Central memory CD8-positive, alpha-beta T cell (primary cell): ENCODE measurements around the gene ZNF14.
"Not testable (repeated sequence)": the region's sequence is repeated elsewhere in the genome, so short reads cannot be mapped to it uniquely, and the experiment has no call there.

Experiments used
- ATAC-seq: fragments of 150-1000 bp; cut with Tn5 transposase; replicated peaks from 2 replicates; pipeline ENCODE4 v1.10.0; 2022; ENCODE audit warnings: mild to moderate bottlenecking, moderate FRiP score, moderate number of reproducible peaks; ENCODE audit not compliant: poor library complexity, severe bottlenecking; ENCODE audit errors: extremely low read depth
- DNase-seq, 2 donors: peaks; one replicate each; pipeline ENCODE4 v3.0.0; 2021; ENCODE audit warnings: low spot score in 2 of 2
- H3K27ac Mint-ChIP-seq: one replicate; pipeline ENCODE4 v1.8.0; 2022; ENCODE audit warnings: low read depth, mild to moderate bottlenecking, moderate library complexity, mixed read lengths
- H3K27me3 Mint-ChIP-seq: one replicate; pipeline ENCODE4 v1.8.0; 2022; ENCODE audit warnings: mixed read lengths
- H3K36me3 Mint-ChIP-seq: one replicate; pipeline ENCODE4 v1.8.0; 2022; ENCODE audit warnings: mild to moderate bottlenecking, moderate library complexity, mixed read lengths; ENCODE audit not compliant: insufficient read depth
- H3K4me1 Mint-ChIP-seq: one replicate; pipeline ENCODE4 v1.8.0; 2022; ENCODE audit warnings: mixed read lengths
- H3K4me3 Mint-ChIP-seq: one replicate; pipeline ENCODE4 v1.8.0; 2022; ENCODE audit warnings: mild to moderate bottlenecking, moderate library complexity, mixed read lengths
- H3K9me3 Mint-ChIP-seq: one replicate; pipeline ENCODE4 v1.8.0; 2022; ENCODE audit warnings: mixed read lengths

The ZNF14 gene

DNA sequence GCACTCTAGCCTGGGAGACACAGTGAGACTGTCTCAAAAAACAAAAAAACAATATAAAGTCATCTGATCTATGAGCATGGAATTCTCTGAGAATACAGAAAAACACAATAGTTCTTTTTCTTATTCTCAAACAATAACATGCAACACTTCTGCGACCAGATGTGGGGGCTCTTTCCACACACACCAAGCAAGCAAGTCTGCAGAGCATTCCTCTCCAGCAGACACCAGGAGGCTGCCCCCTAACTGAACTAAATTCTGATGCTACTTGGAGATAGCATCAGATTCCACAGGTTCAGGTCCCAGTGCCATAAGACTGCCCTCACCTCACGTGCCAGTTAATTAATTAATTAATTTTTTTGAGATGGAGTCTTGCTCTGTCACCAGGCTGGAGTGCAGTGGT is 36.5 kb downstream of the ZNF14 start:
- Mint-ChIP-seq H3K4me1 (no peaks in the 10 kb centered on the region), H3K9me3 (no peaks in the 10 kb centered on the region), H3K36me3 (peaks cover 2% of the 10 kb centered on the region), H3K27me3 (no peaks in the 10 kb centered on the region), H3K27ac (no peak overlapping the region), H3K4me3 (no peak overlapping the region)
- no peak for DNase-seq
- no peak for ATAC-seq

DNA sequence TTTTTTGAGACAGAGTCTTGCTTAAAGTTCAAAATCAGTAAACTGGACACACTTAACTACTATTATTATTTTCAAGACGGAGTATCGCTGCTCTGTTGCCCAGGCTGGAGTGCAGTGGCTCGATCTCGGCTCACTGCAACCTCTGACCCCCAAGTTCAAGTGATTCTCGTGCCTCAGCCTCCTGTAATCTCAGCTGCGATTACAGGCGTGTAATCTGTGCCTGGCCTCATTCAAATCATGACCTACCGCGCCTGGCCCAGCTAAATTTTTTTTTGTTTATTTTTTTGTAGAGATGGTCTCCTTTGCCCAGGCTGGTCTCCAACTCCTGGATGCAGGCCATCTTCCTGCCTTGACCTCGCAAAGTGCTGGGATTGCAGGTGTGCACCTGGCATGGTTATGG is 41.2 kb downstream of the ZNF14 start:
- H3K4me1 Mint-ChIP-seq: no peaks in the 10 kb centered on the region
- ATAC-seq (no peak), DNase-seq (no peak)
- H3K9me3 Mint-ChIP-seq: no peaks in the 10 kb centered on the region
- no peak overlapping the region for H3K27ac Mint-ChIP-seq
- no peaks in the 10 kb centered on the region for H3K27me3 Mint-ChIP-seq
- H3K4me3 Mint-ChIP-seq: no peak overlapping the region
- peaks cover 3% of the 10 kb centered on the region for H3K36me3 Mint-ChIP-seq

DNA sequence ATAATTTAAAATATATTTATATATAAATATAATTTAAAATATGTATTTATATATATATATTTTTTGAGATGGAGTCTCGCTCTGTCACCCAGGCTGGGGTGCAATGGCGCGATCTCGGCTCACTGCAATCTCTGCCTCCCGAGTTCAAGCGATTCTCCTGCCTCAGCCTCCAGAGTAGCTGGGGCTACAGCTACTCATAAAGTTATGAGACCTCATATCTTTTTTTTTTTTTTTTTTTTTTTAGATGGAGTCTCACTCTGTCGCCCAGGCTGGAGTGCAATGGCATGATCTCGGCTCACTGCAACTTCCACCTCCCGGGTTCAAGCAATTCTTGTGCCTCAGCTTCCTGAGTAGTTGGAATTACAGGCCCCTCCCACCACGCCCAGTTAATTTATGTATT is 43.9 kb downstream of the ZNF14 start:
- not testable (repeated sequence) for H3K27me3 Mint-ChIP-seq, H3K9me3 Mint-ChIP-seq, H3K36me3 Mint-ChIP-seq, DNase-seq, ATAC-seq, H3K4me1 Mint-ChIP-seq, H3K4me3 Mint-ChIP-seq, H3K27ac Mint-ChIP-seq

DNA sequence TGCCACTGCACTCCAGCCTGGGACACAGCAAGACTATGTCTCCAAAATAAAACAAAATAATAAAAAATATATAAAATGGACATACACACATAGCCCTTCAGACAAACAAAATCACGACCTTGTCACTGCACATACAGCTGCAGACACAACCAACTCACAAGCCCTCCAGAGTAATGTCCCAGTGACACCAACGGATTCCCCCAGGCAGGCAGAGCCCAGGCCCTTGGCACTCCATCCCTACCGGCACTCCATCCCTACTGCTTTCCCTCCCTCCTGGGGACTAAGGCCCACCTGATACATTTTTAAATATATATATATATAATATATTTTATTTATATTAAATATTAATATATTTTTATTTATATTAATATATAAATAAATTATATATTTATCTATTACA is 45.8 kb downstream of the ZNF14 start:
- no peaks in the 10 kb centered on the region for H3K27me3 Mint-ChIP-seq
- DNase-seq (no peak), ATAC-seq (no peak)
- H3K4me1 Mint-ChIP-seq: peaks cover 10% of the 10 kb centered on the region
- no peak overlapping the region for H3K4me3 Mint-ChIP-seq
- peaks cover 6% of the 10 kb centered on the region for H3K9me3 Mint-ChIP-seq
- H3K36me3 Mint-ChIP-seq: peaks cover 9% of the 10 kb centered on the region
- H3K27ac Mint-ChIP-seq: no peak overlapping the region

DNA sequence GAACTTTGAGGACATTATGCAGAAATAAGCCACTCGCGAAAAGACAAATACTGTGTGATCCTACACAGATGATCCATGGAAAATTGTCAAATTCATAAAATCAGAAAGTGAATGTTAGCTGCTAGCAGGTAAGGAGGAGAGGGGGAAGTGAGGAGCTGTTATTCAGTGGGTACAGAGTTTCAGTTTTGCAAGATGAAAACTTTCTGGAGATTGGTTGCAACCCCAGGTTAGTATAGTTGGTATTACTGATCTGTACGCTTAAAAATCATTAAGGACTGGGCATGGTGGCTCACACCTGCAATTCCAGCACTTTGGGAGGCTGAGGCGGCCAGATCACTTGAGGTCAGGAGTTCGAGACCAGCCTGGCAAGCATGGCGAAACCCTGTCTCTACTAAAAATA is 46.3 kb downstream of the ZNF14 start:
- peaks cover 6% of the 10 kb centered on the region for H3K9me3 Mint-ChIP-seq
- no peak for DNase-seq
- no peaks in the 10 kb centered on the region for H3K27me3 Mint-ChIP-seq
- no peak overlapping the region for H3K27ac Mint-ChIP-seq
- peaks cover 10% of the 10 kb centered on the region for H3K4me1 Mint-ChIP-seq
- no peak for ATAC-seq
- H3K36me3 Mint-ChIP-seq: peaks cover 9% of the 10 kb centered on the region
- no peak overlapping the region for H3K4me3 Mint-ChIP-seq

DNA sequence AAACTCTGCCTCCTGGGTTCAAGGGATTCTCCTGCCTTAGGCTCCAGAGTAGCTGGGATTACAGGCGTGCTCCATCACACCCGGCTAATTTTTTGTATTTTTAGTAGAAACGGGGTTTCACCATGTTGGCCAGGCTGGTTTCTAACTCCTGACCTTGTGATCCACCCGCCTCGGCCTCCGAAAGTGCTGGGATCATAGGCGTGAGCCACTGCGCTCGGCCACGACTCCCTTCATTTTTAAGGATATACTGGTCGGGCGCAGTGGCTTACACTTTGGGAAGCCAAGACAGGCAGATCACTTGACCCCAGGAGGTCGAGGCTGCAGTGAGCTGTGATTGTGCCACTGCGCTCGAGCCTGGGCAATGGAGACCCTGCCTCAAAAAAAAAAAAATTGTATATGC is 46.8 kb downstream of the ZNF14 start:
- H3K27me3 Mint-ChIP-seq, H3K4me1 Mint-ChIP-seq, H3K9me3 Mint-ChIP-seq, DNase-seq, H3K27ac Mint-ChIP-seq, H3K4me3 Mint-ChIP-seq, ATAC-seq: not testable (repeated sequence)
- peaks cover 12% of the 10 kb centered on the region for H3K36me3 Mint-ChIP-seq

DNA sequence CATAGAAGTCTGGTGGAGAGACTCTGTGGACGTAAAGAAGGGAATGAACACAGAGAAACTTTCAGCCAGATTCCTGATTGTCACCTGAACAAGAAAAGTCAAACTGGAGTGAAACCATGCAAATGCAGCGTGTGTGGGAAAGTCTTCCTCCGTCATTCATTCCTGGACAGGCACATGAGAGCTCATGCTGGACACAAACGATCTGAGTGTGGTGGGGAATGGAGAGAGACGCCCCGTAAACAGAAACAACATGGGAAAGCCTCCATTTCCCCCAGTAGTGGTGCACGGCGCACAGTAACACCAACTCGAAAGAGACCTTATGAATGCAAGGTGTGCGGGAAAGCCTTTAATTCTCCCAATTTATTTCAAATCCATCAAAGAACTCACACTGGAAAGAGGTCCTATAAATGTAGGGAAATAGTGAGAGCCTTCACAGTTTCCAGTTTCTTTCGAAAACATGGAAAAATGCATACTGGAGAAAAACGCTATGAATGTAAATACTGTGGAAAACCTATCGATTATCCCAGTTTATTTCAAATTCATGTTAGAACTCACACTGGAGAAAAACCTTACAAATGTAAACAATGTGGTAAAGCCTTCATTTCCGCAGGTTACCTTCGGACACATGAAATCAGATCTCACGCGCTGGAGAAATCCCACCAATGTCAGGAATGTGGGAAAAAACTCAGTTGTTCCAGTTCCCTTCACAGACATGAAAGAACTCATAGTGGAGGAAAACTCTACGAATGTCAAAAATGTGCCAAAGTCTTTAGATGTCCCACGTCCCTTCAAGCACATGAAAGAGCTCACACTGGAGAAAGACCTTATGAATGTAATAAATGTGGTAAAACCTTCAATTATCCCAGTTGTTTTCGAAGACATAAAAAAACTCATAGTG is 53.5 kb downstream of the ZNF14 start:
- H3K4me3 Mint-ChIP-seq: no peak overlapping the region
- H3K27ac Mint-ChIP-seq: no peak overlapping the region

DNA sequence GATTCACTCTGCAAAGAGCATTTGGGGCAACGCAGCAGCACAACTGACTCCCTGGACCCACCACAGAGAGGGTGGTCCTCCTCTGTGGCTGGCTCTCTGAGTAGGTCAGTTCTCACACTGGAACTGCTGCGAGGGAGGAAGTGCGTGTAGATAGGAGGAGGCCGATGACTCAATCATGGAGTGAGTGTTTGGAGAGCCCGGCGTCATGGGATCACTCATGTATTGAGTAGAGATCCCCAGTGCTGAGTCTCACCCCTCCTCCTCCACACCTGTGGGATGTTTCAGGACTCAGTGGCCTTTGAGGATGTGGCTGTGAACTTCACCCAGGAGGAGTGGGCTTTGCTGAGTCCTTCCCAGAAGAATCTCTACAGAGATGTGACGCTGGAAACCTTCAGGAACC is 55.3 kb downstream of the ZNF14 start:
- no peaks in the 10 kb centered on the region for H3K9me3 Mint-ChIP-seq
- H3K4me3 Mint-ChIP-seq: no peak overlapping the region
- H3K27me3 Mint-ChIP-seq: no peaks in the 10 kb centered on the region
- ATAC-seq: no peak
- H3K27ac Mint-ChIP-seq: no peak overlapping the region
- peaks cover 79% of the 10 kb centered on the region for H3K36me3 Mint-ChIP-seq
- DNase-seq: no peak
- H3K4me1 Mint-ChIP-seq: peaks cover 31% of the 10 kb centered on the region

More for the DNA sequence above, 53.5 kb downstream of the ZNF14 start:
- ATAC-seq (no peak), DNase-seq (no peak)
- no peaks in the 10 kb centered on the region for H3K27me3 Mint-ChIP-seq
- peaks cover under 1% of the 10 kb centered on the region for H3K9me3 Mint-ChIP-seq
- H3K4me1 Mint-ChIP-seq: peaks cover 35% of the 10 kb centered on the region
- peaks cover 67% of the 10 kb centered on the region for H3K36me3 Mint-ChIP-seq

DNA sequence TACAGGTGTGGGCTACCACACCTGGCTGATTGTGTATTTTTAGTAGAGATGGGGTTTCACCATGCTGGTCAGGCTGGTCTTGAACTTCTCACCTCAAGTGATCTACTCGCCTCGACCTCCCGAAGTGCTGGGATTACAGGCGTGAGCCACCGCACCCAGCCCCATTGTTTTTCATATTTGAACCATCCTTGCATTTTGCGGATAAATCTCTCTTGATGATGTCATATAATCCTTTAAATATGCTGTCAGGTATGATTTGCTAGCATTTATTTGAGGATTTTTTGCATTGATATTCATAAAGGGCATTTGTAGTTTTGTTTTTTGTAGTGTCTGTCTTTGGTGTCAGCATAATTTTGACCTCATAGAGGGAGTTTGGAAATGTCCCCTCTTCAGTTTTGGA is 58.6 kb downstream of the ZNF14 start:
- no peaks in the 10 kb centered on the region for H3K9me3 Mint-ChIP-seq
- DNase-seq (no peak), ATAC-seq (no peak)
- H3K27me3 Mint-ChIP-seq: no peaks in the 10 kb centered on the region
- peaks cover 47% of the 10 kb centered on the region for H3K4me1 Mint-ChIP-seq
- H3K36me3 Mint-ChIP-seq: peaks cover 80% of the 10 kb centered on the region
- peak overlapping the region; percentile 20 for H3K4me3 Mint-ChIP-seq
- peak overlapping the region; percentile 19 for H3K27ac Mint-ChIP-seq

DNA sequence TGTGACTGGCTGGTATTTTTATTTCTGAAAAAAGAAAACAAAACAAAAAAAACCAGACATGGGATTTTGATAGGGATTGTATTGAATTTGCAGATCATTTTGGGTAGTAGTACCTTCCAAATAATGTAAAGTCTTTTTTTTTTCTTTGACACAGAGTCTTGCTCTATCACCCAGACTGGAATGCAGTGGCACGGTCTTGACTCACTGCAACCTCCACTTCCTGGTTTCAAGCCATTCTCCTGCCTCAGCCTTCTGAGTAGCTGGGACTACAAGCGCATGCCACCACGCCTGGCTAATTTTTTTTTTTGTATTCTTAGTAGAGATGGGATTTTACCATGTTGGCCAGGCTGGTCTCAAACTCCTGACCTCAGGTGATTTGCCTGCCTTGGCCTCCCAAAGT is 60.1 kb downstream of the ZNF14 start:
- Mint-ChIP-seq H3K27ac (no peak overlapping the region), H3K4me1 (peaks cover 51% of the 10 kb centered on the region), H3K9me3 (no peaks in the 10 kb centered on the region), H3K4me3 (no peak overlapping the region), H3K36me3 (peaks cover 75% of the 10 kb centered on the region), H3K27me3 (no peaks in the 10 kb centered on the region)
- DNase-seq: no peak
- ATAC-seq: no peak

DNA sequence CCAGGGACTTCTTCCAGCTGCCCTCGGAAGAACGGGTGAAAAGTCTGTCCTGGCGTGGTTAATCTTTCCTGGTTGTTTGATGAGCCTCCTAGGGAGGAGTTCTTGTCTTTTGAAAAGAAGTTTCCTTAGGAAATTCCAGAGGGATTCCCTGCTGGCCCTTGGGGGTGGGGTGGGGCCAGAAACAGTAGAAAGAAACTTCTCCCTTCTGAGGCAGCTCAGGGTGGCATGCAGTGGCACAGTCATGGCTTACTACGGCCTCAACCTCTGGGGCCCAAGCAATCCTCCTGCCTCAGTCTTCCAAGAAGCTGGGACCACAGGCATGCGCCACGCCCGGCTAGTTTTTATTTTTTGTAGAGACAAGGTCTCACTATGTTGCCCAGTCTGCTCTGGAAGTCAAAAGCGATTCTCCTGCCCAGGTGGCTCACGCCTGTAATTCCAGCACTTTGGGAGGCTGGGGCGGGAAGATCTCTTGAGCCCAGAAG is 62.8 kb downstream of the ZNF14 start:
- H3K4me1 Mint-ChIP-seq: peaks cover 33% of the 10 kb centered on the region
- ATAC-seq (no peak), DNase-seq (no peak)
- H3K9me3 Mint-ChIP-seq: no peaks in the 10 kb centered on the region
- peak overlapping the region; percentile 82 for H3K4me3 Mint-ChIP-seq
- H3K36me3 Mint-ChIP-seq: peaks cover 57% of the 10 kb centered on the region
- H3K27me3 Mint-ChIP-seq: no peaks in the 10 kb centered on the region
- peak overlapping the region; percentile 96 for H3K27ac Mint-ChIP-seq

DNA sequence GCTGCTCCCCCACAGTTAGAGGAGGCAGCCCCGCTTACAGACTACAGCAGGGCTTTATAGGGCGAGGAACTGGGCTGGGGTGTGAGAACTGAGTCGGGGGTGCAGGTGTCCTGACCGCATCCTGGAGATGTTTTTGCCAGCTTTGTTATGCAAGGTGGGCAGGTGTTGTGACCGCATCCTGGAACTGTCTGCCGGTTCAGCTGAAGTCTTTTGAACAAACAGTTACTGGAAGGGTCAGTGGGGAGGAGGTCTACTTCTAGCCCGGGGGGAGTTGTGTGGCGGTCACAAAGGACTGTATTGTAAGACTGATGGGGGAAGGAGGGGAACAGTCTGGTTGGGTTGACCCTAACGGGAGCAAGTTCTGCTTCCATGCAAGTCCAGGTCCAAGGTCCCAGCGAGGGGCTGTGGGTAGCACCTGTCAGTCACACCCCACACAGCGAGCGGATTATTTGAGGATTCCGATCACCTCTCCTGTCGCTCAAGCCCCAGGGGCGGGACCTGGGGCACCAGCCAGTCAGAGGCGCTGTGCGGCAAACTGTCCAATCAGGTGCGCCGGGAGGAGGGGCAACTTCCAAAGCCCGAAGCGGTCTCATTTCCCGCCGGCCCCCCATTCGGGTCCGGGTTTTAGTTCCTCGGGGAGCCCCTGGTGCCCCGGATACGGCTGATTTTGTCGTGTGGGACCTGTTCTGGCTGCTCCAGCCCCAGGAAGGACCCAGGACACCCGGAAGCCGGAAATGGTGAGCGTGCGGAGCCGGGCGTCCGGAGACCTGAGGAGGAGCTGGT is 64.5 kb downstream of the ZNF14 start, which contains the start of gene ZNF101:
Gene ZNF101 (plus strand): TSS at position 610 of the 783 bp plus-strand sequence. CDS start 125 bp downstream, at position 735.
- peaks cover 48% of the 10 kb centered on the region for H3K36me3 Mint-ChIP-seq
- peak; percentile 87 to 92 for DNase-seq
- H3K27me3 Mint-ChIP-seq: no peaks in the 10 kb centered on the region
- peak within 1 kb of the TSS; percentile 96 for H3K27ac Mint-ChIP-seq
- no peaks in the 10 kb centered on the region for H3K9me3 Mint-ChIP-seq
- H3K4me3 Mint-ChIP-seq: peak within 1 kb of the TSS; percentile 82
- H3K4me1 Mint-ChIP-seq: peaks cover 28% of the 10 kb centered on the region
- peak; percentile 74 for ATAC-seq
